ENCODE data around the gene GRIK2. TPM values are rescaled to one million over a fixed set of nuclear protein-coding genes. Genes with fewer than 3 reads are reported as not detected.

The GRIK2 gene
- polyA plus RNA-seq, 1 donor, result 3.3 TPM

DNA sequence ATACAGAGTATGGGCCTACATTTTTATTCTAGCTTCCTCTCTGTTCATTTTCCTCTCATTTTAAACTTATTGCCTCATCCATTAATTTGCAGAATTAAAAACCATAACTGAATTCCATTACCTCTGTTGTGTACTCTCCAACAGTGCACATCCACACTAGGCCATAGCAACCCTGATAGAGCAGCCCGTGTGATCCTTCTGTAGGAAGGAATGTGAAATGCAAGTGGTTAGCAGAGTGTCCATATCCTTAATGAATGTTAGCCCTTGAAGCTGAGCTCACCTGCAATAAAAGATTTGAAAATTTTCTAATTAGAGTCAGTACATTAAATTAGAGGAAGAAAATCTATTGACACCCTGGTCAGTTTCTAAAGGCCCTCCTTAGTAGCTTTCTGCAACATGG, 6.5 kb upstream of the GRIK2 start:
- no peak overlapping the region for H3K27ac ChIP-seq (ENCODE audit: low read length)
- WGBS (ENCODE audit: insufficient coverage, low lambda C conversion rate), result no CpG with 5 or more reads among the region's 1 CpG
- no peaks in the 10 kb centered on the region for H3K36me3 ChIP-seq (ENCODE audit: control insufficient read depth, insufficient read depth, low read length)
- peaks cover 16% of the 10 kb centered on the region for H3K27me3 ChIP-seq (ENCODE audit: control insufficient read depth, insufficient read depth, low read length)
- no peak overlapping the region for H3K4me3 ChIP-seq (ENCODE audit: low read length)
- H3K4me1 ChIP-seq (ENCODE audit: control insufficient read depth, insufficient read depth, low read length), result no peaks in the 10 kb centered on the region
- DNase-seq, result no peak
- H3K9me3 ChIP-seq (ENCODE audit: control insufficient read depth, low read depth, low read length), result no peaks in the 10 kb centered on the region

DNA sequence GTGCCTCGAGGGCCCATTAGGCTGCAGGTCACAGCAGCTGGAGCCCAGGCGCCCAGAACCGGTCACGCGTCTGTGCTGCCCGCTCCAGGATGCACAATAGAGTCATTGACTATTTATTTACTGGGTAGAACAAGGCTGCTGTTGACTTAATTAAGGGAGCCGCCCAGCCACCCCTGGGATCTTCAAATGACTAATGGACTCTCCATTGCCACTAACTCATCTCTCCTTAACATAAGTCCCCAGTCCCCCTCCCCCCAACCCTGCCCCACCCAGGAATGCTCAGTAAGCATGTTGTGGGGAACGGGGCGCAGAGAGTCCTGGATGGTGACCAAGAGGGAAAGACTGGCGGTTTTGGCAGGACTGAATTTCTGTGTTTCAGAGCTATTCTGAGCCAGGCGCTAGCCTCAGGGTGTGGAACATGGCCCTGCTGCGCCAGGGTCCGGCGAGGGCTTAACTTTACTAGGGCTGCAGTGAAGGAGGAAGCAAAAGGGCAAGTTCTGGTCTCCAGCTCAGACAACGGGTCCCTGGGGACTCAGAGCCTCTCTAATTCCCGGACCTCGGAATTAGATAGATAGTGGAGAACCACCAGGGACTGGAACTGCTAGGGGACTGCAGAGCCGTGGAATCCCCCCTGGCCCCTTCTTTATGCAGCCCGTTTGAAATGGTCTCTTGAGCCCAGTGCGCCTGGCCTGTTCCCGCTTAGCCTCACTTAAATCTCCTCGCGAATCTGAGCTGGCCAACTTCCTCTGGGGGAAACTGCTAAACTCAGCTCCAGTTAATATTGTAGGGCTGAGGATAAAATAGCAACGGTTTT, 1.5 kb upstream of the GRIK2 start:
- Histone ChIP-seq H3K4me1 (ENCODE audit: control insufficient read depth, insufficient read depth, low read length) (no peaks in the 10 kb centered on the region), H3K27ac (ENCODE audit: low read length) (no peak overlapping the region), H3K4me3 (ENCODE audit: low read length) (no peak overlapping the region), H3K27me3 (ENCODE audit: control insufficient read depth, insufficient read depth, low read length) (peaks cover 43% of the 10 kb centered on the region), H3K9me3 (ENCODE audit: control insufficient read depth, low read depth, low read length) (peaks cover 2% of the 10 kb centered on the region), H3K36me3 (ENCODE audit: control insufficient read depth, insufficient read depth, low read length) (no peaks in the 10 kb centered on the region)
- no CpG with 5 or more reads among the region's 24 CpGs for WGBS (ENCODE audit: insufficient coverage, low lambda C conversion rate)
- no peak for DNase-seq

DNA sequence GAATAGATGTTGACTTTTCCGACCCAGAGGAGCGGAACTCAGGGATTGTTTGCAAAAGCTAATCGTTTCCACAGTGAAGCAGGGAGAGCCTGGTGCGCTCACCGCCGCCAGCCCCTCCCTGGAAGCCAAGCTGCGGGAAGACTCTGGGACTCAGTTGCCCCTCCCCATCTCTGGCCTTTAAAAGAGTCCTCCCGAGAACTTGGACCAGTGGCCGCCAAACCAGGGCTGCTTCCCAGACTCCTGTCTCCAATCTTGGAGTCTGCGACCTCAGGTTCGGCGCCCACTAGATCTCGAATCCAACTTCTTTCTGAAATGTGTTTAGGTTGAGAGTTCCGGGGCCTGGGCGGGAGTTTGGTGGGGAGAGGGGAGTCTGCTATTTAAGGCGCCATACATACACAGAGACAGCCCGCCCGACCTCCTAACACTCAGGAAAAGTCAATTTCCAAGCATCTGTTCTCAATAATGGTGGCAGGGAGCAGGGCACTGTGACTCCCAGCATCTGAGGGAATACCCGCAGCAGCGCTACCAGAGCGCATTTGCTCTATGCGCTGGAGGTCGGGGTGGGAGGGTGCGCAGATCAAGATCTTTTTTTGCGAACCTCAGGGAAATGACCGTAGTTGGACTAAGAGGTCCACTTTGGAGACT, 800 bp upstream of the GRIK2 start:
- Histone ChIP-seq H3K4me3 (ENCODE audit: low read length) (peak overlapping the region; percentile 42), H3K27ac (ENCODE audit: low read length) (no peak overlapping the region), H3K9me3 (ENCODE audit: control insufficient read depth, low read depth, low read length) (peaks cover 2% of the 10 kb centered on the region), H3K36me3 (ENCODE audit: control insufficient read depth, insufficient read depth, low read length) (no peaks in the 10 kb centered on the region), H3K27me3 (ENCODE audit: control insufficient read depth, insufficient read depth, low read length) (peaks cover 43% of the 10 kb centered on the region), H3K4me1 (ENCODE audit: control insufficient read depth, insufficient read depth, low read length) (no peaks in the 10 kb centered on the region)
- WGBS (ENCODE audit: insufficient coverage, low lambda C conversion rate), result 0% methylated on average over 4 of the region's 26 CpGs
- DNase-seq, result no peak

DNA sequence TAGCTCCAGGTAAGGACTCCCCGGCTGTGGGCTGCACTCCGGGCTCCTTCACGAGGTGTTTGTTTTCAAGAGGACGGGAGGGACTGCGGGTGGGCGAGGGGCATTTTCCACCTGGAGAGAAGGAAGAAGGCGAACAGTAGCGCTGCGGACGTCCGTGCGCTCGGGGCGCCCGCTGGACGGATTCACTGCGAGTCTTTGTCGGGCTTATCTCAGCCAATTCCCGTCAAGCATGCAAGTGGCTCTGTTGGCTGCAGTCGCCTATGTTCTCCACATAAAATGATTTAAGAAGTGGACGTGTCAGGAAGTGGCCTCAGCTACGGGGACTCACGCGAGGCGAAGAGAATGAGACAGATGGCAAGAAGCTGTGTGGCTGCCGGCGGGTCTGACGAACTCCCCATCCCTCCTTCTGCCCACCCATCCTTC, 332 bp downstream of the GRIK2 start:
- 0% methylated on average over 1 of the region's 28 CpGs for WGBS (ENCODE audit: insufficient coverage, low lambda C conversion rate)
- peaks cover 51% of the 10 kb centered on the region for H3K27me3 ChIP-seq (ENCODE audit: control insufficient read depth, insufficient read depth, low read length)

DNA sequence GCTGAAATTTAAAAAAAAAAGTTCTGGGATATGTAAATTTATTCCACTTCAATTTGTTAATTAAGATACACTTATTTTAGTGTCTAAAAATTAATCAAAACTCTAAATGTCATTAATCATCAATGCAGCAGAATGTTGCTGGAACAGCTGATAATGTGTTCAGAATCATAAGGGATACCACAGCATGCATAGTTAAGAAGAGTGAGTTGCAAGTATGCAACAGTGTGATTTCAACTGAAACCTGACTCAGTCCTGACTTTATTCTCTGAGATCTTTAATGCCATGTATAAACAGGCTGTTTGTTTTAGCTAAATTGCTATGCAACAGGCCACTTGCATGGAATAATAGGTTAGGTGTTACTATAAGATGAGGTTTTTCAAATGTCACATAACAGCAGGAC, 1.4 kb downstream of the GRIK2 start:
- Histone ChIP-seq H3K27ac (ENCODE audit: low read length) (no peak overlapping the region), H3K36me3 (ENCODE audit: control insufficient read depth, insufficient read depth, low read length) (no peaks in the 10 kb centered on the region), H3K4me1 (ENCODE audit: control insufficient read depth, insufficient read depth, low read length) (no peaks in the 10 kb centered on the region), H3K9me3 (ENCODE audit: control insufficient read depth, low read depth, low read length) (peaks cover 4% of the 10 kb centered on the region), H3K4me3 (ENCODE audit: low read length) (no peak overlapping the region), H3K27me3 (ENCODE audit: control insufficient read depth, insufficient read depth, low read length) (peaks cover 59% of the 10 kb centered on the region)
- DNase-seq, result no peak

More for the DNA sequence above, 332 bp downstream of the GRIK2 start:
- no peaks in the 10 kb centered on the region for H3K4me1 ChIP-seq (ENCODE audit: control insufficient read depth, insufficient read depth, low read length)
- no peaks in the 10 kb centered on the region for H3K36me3 ChIP-seq (ENCODE audit: control insufficient read depth, insufficient read depth, low read length)
- peak in 1 of 2 donors; percentile 8 for DNase-seq
- H3K27ac ChIP-seq (ENCODE audit: low read length), result no peak overlapping the region
- H3K9me3 ChIP-seq (ENCODE audit: control insufficient read depth, low read depth, low read length), result peaks cover 4% of the 10 kb centered on the region
- H3K4me3 ChIP-seq (ENCODE audit: low read length), result peak overlapping the region; percentile 42

DNA sequence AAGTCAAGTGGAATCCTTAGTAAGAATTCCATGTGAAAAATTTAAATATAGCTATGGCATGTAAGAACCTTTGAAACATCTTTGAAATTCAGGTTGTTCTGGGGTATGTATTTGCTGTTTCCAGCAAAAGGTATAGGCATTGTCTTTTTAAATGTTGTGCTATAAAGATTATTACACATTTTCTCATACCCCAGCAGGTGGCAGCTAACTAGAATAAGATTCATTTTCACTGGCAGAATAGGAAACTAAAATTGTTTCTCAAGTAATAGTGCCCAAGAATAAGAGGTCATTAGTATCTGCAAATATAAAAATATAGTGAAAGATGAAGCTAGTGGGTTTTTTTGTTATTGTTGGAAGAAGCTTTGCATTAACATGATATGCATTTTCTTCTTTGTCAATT, 1.8 kb downstream of the GRIK2 start:
- Histone ChIP-seq H3K4me3 (ENCODE audit: low read length) (no peak overlapping the region), H3K27me3 (ENCODE audit: control insufficient read depth, insufficient read depth, low read length) (peaks cover 61% of the 10 kb centered on the region), H3K36me3 (ENCODE audit: control insufficient read depth, insufficient read depth, low read length) (no peaks in the 10 kb centered on the region), H3K27ac (ENCODE audit: low read length) (no peak overlapping the region), H3K4me1 (ENCODE audit: control insufficient read depth, insufficient read depth, low read length) (no peaks in the 10 kb centered on the region), H3K9me3 (ENCODE audit: control insufficient read depth, low read depth, low read length) (peaks cover 4% of the 10 kb centered on the region)
- DNase-seq, result no peak

DNA sequence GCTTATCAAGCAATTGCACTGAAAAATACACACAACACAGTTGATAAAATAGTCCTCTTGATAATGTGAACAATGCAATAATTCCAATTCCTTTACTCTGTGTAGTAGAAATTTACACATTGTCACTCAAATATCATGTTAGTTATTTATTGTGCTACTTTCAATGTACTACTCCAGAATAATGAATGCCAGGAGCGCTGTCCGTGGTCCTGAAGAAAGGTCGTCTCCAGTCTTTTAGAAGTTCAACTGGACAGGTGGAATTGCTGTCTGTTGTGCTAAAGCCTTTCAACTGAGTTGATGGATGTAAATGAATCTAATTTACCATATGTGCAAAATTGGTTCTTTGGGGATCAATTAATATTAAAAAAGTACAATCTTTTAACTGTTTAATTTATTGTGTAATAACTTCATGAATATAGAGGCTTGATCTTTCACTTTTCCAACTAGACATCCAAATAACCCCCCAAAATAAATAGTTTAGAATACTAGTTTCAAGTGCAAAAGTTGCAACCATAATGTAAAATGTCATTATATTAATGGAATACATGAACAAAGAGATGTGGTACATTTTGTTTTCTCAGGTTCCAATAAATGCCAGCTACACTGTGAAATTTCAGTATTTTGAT, 3.2 kb downstream of the GRIK2 start:
- H3K36me3 ChIP-seq (ENCODE audit: control insufficient read depth, insufficient read depth, low read length), result no peaks in the 10 kb centered on the region
- H3K9me3 ChIP-seq (ENCODE audit: control insufficient read depth, low read depth, low read length), result peaks cover 4% of the 10 kb centered on the region
- peak; percentile 19 to 41 for DNase-seq
- peaks cover 66% of the 10 kb centered on the region for H3K27me3 ChIP-seq (ENCODE audit: control insufficient read depth, insufficient read depth, low read length)
- H3K27ac ChIP-seq (ENCODE audit: low read length), result no peak overlapping the region
- 0% methylated on average over 2 of the region's 3 CpGs for WGBS (ENCODE audit: insufficient coverage, low lambda C conversion rate)
- no peaks in the 10 kb centered on the region for H3K4me1 ChIP-seq (ENCODE audit: control insufficient read depth, insufficient read depth, low read length)
- no peak overlapping the region for H3K4me3 ChIP-seq (ENCODE audit: low read length)

DNA sequence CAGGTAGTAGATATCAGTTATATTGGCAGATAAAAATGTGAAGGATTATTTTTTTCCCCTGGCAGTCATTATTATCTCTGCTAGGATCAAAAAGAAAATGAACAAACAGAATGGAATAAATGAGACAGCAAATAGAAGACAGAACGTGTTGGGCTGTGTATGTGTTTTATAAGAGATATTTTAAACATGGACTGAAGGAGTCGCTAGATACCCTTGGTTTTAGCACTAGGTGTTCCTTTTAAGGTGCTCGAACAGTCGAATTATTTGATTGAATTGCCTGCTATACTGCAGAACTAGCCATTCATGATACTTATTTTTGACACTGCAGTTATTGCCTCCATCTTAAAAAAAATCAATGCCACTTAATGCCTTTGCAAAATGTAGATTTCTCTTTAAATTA, 3.7 kb downstream of the GRIK2 start:
- peaks cover 66% of the 10 kb centered on the region for H3K27me3 ChIP-seq (ENCODE audit: control insufficient read depth, insufficient read depth, low read length)
- no peak overlapping the region for H3K4me3 ChIP-seq (ENCODE audit: low read length)
- WGBS (ENCODE audit: insufficient coverage, low lambda C conversion rate), result 0% methylated on average over 1 of the region's 4 CpGs
- H3K4me1 ChIP-seq (ENCODE audit: control insufficient read depth, insufficient read depth, low read length), result no peaks in the 10 kb centered on the region
- no peaks in the 10 kb centered on the region for H3K36me3 ChIP-seq (ENCODE audit: control insufficient read depth, insufficient read depth, low read length)
- peaks cover 4% of the 10 kb centered on the region for H3K9me3 ChIP-seq (ENCODE audit: control insufficient read depth, low read depth, low read length)
- DNase-seq, result no peak
- no peak overlapping the region for H3K27ac ChIP-seq (ENCODE audit: low read length)

DNA sequence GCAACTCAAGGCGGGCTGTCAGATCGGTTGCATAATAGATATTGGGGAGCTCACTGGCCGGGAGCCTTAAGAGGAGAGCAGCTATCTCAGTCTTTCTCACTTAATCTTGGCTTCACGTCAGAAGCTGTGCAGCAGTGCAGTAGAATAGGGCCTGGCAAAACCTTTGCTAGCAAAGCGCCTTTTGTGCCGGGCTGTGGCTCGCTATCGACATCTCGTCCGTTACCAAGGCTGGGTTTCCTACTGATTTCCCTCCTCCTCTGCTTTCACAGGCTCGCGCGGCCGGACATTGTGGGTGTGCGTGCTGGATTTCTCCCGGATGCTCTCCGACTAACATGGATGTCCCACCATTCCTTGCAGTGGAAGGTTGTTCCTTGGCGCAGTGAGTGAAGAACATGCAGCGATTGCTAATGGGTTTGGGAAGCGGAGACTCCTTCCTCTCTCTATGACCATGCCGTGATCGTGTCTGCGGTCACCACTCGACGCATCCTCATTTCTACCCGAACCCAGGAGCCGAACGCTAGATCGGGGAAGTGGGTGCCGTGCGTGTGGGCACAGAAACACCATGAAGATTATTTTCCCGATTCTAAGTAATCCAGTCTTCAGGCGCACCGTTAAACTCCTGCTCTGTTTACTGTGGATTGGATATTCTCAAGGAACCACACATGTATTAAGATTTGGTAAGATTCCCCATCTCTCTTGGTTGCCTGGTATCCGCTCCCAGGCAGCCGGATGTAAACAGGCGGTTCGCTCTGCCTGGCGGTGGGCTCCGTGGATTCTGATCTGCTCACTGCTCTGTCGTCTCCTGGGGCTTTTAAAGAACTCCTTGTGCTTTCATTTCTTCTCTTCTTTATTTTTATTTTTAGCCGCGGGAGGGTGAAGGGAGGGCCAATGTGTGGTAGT, 5.5 kb downstream of the GRIK2 start:
- no CpG with 5 or more reads among the region's 43 CpGs for WGBS (ENCODE audit: insufficient coverage, low lambda C conversion rate)
- DNase-seq, result no peak
- Histone ChIP-seq H3K4me1 (ENCODE audit: control insufficient read depth, insufficient read depth, low read length) (no peaks in the 10 kb centered on the region), H3K27ac (ENCODE audit: low read length) (no peak overlapping the region), H3K27me3 (ENCODE audit: control insufficient read depth, insufficient read depth, low read length) (peaks cover 66% of the 10 kb centered on the region), H3K9me3 (ENCODE audit: control insufficient read depth, low read depth, low read length) (peaks cover 2% of the 10 kb centered on the region), H3K4me3 (ENCODE audit: low read length) (peak overlapping the region; percentile 9), H3K36me3 (ENCODE audit: control insufficient read depth, insufficient read depth, low read length) (no peaks in the 10 kb centered on the region)

DNA sequence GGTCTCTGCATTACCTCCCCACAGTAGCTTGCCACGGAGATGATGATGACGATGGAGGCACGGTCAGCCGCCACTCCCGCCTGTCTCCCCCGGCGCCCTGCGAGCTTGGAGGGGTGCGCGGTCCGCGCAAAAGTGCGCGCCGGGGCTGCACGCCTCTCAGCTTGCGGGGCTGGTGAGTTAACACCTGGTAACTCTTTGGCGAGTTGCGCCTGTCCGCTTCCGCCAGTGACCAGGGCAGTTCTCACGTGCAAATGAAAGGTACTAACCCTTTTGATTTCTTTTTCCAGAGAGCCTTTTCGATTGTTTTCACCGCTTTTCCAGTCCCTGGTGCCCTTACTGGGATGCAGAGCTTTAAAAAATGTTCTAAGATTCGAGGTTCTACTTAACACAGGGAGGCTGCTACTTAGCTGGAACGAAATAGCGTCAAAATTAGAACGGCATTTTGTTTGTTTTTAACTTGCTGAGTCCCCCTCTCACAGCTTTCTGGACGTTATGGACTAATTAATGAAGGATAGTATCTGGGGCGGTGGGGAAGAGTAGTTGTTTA, 6.2 kb downstream of the GRIK2 start:
- Histone ChIP-seq H3K4me1 (ENCODE audit: control insufficient read depth, insufficient read depth, low read length) (no peaks in the 10 kb centered on the region), H3K36me3 (ENCODE audit: control insufficient read depth, insufficient read depth, low read length) (no peaks in the 10 kb centered on the region), H3K27ac (ENCODE audit: low read length) (no peak overlapping the region), H3K27me3 (ENCODE audit: control insufficient read depth, insufficient read depth, low read length) (peaks cover 65% of the 10 kb centered on the region), H3K9me3 (ENCODE audit: control insufficient read depth, low read depth, low read length) (peaks cover 2% of the 10 kb centered on the region), H3K4me3 (ENCODE audit: low read length) (no peak overlapping the region)
- no peak for DNase-seq
- 29% methylated on average over 1 of the region's 30 CpGs for WGBS (ENCODE audit: insufficient coverage, low lambda C conversion rate)
